Activated CD8-positive, alpha-beta memory T cell treated with anti-CD3 and anti-CD28 coated beads for 1 hour (primary cell): ENCODE data around the gene TWF2.

Experiments used
- DNase-seq, 2 donors: peaks; one replicate each; pipeline ENCODE4 v3.0.0-alpha.2; 2020; ENCODE audit warnings: low read depth in 1 of 2; ENCODE audit errors: extremely low read depth in 1 of 2

Gene TWF2

DNA sequence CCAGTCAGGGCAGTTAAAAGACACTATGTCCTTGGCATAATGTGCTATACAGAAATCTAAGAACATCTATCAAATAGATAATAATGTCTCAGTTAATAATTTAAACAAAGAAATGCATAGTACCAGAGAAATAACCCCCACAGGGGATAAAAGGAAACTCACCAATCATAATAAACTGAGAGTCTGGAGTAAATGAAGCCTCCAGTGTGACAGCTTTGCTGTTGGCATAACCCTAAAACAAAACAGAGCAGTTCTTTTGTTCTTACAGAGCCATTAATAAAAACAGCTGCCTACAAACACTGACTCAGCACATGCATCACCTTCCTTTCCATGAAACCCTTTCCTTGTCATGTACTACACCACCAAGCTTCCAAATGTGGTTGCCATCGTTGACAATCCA is 20.1 kb upstream of the TWF2 start:
- DNase-seq = no peak

DNA sequence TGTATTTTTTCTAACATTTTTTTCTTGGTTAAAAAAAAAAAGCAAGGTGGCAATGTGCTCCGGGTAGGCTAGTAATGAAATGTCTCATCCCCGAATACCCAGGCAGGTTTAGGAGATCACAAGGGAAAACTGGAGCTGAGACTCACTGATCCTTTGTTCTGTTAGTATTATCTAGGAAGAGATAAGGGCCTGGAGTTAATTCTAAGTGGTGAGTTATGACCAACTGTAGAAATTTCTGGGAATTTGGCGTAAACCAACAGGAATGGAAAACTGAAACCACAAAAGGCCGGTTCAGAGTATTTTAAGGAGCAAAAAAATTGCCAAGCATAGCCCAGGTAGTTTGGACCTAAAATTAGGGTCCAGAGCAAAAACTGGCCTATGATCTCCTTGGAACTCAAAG is 19.0 kb upstream of the TWF2 start:
- no peak for DNase-seq

DNA sequence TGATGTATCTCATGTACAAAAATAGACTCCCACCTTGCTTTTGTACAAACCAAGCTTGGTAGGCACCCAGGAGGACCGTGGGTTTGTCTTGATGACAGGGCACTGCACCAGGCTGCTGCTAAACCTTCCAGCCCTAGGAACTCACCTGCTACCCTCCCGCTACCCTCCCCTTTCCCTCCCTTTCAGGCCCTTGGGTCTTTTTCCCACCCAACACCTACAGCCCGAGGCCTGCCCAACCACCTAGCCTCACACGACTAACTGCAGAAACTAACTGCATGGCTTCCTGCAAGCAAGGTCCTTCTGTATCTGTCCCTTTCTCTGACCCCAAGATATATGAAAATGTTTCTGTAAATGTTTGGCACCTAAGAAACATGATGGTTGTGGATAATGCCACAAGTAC is 17.7 kb upstream of the TWF2 start:
- no peak for DNase-seq

DNA sequence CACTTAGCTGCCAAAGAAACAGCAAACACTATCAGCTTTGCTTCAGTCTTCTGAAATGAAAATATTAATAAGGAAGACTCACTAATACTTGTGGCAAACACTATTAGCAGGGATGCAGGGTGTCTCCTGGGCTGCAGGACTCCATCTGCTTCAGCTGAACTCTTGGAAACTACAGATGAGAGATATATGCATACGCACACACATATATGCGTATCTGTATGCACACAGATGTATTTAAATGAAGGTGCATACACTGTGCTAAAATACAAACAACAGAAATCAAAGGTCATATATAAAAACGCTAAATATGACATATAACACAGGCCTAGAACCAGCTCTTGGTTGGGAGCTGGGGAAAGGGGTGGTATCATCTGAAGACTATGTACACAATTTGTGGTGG is 17.2 kb upstream of the TWF2 start:
- DNase-seq = no peak

DNA sequence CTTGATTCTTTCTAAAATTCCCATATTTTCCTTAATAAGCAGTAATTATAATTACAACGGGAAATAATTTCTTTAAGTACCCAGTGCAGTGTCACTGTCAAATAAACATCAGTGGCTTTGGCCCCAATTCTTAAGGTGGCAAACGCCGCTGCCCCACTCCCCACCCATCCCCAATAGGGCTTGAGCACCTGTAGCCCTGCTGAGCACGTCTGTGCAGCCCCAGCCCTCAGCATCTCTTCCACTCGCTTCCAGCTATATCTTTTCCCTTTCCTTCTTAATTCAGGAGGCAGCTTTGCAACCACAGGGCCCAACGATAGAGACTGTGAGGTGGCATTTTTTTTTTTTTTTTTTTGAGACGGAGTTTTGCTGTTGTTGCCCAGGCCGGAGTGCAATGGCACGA is 15.7 kb upstream of the TWF2 start:
- DNase-seq = no peak

DNA sequence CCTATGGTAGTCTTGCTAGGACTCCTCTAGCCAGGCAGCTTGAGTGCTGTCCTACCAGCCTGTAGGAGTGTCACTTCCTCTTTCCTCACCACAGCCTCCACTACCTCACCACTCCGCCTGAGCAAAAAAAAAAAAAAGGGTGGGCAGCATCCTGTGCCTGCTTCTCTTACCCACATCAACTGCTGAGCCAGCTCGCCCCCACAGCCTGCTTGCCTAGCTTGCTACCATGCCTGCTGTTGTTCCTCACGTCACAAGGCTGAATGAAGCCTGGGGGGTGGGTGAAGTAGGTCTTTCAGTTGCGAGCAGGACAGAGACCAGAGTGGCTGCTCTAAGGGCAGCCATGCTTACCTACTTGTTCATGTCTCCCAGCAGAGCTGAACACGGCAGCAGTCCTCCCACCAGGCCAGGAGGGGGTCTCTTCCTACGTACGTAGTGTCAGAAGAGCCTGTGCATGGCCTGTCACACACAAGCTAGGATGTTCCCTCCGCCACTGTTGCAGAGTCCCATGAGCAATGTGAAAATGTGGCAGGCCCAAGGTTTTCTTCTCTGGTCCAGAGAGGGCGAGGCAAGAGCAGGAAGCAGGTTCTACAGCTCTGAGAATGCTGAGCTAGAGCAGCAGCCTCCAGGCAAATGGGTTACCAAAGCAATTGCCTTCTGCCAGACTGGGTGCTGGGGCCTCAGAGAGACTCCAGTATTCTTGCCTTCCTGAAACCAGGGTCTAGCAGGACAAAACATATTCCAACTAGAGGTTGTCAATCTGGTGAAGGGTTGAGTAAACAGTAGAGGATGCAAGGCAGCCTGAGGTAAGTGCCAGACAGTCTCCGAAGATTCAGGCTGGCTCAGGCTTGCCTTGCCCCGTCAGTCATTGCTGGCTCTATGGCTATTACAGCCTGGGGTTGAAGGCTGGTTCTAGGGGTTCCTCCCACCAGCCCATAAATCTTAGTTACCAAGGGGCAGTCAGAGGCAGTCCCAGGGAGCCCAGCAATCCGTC is 14.7 kb upstream of the TWF2 start:
- peak; percentile 67 to 76 for DNase-seq

DNA sequence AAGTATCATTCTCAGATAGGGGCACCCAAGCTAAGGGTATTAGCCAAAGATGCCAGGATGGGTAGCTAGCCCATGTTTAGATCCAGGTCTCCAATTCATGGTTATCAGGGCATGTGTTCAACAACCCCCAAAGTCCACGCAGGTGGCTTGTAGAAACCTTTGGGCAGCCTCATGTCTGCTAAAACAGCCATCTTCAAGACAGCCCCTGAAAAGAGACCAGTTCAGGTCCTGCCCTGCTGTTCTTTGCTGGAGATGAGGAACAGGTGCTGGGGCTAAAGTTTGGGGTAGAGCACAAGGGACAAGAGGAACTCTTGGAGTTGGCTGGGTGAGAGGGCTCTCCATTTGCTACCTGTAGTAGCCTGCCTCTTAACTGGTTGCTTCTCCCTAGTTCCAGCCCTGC is 11.2 kb upstream of the TWF2 start:
- DNase-seq = no peak

DNA sequence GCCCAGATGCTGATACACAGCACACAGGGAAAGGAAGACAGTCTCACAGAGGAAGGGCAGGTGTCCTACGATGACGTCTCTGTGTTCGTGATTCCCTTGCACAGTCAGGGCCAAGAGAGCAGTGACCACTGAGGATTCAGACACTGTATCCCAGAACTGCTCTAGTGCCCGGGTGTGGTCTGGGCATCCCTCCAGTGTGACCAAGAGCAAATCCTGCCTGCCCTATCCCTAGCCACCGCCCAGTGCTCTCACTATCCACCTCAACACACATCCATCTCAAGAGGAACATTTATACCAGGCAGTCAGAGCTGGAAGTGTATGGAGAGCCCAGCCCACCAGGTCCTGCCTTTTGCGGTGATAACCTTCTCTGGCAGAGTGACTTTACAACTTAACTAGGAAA is 10.7 kb upstream of the TWF2 start:
- DNase-seq = no peak

DNA sequence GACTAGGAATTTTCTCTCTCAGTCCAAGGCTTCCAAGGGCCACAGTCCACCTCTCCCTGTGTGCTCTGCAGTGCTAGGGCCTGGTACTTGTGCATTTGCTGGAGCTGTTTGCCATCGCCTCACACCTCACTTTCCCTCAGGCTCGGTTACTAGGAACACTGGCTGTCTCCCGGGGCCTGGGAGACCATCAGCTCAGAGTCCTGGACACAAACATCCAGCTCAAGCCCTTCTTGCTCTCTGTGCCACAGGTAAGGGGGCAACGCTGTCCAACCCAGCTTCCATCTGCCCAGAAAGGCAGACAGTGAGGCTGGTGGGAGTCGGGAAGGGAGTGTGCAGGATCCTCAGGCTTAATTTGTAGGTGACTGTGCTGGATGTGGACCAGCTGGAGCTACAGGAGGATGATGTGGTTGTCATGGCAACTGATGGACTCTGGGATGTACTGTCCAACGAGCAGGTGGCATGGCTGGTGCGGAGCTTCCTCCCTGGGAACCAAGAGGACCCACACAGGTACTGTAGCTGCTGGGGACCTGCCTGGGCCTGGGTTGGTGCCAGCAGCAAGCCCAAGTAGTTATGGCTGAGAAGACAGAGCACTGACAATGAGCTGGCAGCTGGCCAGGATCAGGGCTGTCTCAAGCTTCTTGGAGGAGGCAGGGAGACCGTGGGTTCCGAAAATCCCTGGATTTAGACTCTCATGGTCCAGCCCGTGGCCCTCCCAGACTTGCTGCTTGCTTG is 10.0 kb upstream of the TWF2 start:
- DNase-seq = no peak

DNA sequence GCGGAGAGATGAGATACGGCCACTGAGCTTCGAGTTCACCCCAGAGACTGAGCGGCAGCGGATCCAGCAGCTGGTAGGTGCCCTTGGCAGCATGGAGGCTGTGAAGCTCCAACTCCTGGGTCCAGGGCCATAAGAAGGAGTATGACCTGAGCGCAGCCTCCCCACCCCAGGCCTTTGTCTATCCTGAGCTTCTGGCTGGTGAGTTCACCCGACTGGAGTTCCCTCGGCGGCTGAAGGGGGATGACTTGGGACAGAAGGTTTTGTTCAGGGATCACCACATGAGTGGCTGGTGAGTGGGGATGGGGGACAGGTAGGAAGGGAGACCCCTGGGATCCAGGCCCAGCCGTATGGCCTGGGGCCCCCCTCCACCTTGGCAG is 9.2 kb upstream of the TWF2 start:
- no peak for DNase-seq

DNA sequence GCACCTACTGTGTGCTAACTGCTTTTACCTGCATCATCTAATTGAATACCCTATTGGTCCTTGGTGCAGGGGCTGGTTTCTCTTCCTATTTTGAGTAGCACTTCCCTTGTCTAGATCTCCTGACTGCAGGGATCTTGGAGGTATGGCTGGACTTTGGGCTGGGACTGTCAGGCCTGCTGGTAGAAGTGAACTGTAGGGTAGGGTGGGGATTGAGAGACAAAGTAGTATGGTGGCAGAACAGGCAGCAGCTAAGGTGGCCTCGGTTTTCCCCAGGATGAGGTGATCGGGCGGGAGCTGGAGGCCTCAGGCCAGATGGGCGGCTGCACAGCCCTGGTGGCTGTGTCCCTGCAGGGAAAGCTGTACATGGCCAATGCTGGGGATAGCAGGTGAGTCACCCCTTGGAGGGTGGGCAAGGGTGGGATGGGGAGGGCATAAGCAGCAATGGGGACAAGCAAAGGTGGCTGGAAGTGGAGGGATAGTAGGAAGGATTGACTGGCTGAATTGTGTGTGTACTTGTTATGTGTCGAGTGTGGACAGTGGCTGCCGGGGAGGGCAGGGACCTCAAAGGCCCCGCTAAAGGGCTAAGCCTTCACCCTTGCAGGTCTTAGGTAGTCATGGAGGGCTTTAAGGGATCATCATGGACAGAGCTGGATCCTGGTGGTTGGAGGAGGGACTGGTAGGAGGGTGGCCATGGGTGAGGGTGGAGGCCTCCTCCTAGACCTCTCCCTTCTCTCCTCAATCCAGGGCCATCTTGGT is 8.6 kb upstream of the TWF2 start:
- DNase-seq = no peak

DNA sequence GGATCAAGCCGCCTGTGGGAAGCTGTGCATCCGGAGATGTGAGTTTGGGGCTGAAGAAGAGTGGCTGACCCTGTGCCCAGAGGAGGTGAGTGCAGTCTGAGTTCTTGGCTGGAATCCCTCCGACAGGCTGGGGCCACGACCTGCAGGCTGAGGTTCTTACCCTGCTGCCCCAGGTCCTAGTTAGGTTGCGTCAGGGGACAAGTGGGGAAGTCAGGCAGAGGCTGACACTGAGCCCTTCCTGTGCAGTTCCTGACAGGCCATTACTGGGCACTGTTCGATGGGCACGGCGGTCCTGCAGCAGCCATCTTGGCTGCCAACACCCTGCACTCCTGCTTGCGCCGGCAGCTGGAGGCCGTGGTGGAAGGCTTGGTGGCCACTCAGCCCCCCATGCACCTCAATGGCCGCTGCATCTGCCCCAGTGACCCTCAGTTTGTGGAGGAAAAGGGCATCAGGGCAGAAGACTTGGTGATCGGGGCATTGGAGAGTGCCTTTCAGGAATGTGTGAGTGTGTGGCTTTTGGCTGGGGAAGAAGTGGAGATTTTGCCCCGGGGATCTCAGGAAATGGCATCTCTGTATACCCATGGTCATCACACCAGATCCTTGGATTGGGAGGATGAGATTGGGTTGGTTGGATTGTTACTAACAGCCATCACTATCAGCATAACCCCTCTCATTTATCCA is 7.9 kb upstream of the TWF2 start:
- DNase-seq = no peak

DNA sequence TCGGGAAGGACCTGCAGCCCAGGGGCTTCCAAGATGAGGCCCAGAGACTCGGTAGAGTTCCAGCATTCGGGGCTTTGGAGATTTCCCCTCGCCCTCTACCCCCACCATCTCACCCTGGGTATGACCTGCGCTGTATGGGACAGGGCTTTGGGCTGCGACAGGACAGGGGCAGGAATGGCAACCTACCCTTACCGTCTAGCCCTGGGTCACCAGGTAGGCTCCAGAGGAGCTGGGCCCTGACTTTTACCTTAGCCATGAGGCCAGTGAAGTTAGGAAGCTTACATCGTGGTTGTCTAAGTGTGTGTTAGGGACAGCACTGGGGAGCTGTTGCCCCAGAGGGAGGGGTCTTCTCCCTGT is 7.3 kb upstream of the TWF2 start:
- no peak for DNase-seq

DNA sequence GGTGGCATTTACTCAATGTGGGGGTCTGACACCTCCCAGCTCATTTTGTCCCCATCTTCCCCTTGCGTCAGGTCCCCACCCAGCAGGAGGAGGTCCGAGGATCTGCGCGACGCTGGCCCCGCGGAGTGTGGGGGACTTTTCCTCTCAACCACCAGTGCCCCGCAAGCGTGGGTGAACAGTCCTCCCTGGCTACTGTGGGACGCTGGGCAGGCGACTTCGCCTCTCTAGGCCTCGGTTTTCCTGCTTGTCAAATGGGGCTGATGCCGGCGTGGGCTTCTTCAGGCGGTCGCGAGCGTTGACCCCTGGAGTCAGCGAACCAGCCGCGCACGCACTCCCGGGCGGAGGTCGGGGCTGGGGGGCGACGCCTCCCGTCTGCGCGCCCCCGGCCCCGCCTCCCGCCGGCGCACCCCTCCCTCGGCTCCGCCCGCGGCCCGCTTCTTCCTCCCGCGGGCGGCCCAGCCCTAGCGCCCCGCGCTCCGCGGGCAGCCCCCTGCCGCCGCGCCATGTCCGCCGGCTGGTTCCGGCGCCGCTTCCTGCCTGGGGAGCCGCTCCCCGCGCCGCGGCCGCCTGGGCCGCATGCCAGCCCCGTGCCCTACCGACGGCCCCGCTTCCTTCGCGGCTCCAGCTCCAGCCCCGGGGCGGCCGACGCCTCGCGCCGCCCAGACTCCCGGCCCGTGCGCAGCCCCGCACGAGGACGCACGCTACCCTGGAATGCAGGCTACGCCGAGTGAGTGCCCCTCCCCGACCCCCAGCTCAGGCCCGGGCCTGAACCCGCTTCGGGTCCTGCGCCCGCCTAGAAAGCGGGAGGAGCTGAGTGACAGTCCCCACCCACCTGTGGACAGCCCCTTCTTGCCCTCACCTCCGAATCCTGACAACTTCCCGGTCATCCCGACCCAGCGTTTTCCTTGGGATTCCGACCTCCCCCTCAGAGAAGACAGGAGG is 6.6 kb upstream of the TWF2 start, which contains the start of gene PPM1M:
Gene PPM1M, plus strand, starts transcription at position 438 of the 942 bp plus-strand sequence. Its CDS starts 66 bp downstream, at position 504.
- peak in 1 of 2 donors; percentile 49 for DNase-seq

DNA sequence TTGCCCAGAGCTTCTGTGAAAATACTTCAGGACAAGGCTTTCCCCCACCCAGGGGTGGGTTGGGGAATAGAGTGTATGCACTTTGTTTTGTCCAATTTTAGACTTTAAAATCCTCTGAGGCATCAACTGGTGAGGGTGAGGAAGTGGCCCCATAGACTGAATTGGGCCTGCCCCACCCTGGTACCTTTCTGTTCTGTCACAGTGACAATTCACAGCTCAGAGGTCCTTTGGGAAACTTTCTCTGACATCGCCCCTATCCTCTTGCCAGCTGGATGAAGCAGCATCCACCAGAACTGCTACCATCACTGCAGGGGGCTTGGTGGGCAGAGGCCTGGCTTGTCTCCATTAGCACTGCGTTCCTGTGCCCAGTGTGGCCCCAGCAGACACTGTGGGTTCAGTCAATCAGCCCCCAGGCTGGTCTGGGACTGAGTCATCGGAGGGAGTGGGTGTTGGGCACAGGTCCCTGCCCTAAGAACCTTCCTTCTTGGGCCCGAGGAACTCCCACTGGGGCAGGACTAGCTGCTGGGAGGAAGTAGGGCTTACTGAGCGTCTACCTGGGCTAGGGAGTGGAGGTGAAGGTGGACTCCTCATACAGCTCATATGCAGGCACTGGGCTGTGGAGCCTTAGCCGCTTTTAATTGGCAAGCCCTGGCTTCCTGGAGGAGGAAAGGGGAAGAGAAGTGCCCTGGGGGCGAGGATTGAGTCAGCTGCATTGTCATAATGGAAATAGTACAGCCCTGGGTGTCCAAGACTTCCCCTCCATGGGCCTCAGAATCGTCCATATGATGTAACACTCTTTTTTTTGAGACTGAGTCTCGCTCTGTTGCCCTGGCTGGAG is 5.1 kb upstream of the TWF2 start:
- no peak for DNase-seq

DNA sequence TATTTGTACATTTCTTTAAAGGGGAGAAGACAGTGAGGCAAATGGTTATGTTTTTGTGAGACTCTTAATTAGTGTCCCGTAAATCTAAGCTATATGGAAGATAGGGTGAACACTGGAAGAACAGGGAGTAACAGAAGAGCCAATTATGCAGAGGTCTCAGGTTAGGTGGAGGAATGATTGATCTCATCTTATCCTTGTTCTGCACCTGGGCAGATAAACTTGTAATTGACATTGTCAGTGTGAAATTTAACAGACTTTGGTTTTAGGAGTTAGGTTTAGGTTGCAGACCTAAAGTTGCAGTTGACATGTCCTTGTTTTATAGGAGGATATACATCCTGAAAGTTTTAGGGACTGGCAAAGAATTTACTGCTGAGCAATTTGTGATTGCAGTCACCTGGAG is 3.1 kb upstream of the TWF2 start:
- no peak for DNase-seq

DNA sequence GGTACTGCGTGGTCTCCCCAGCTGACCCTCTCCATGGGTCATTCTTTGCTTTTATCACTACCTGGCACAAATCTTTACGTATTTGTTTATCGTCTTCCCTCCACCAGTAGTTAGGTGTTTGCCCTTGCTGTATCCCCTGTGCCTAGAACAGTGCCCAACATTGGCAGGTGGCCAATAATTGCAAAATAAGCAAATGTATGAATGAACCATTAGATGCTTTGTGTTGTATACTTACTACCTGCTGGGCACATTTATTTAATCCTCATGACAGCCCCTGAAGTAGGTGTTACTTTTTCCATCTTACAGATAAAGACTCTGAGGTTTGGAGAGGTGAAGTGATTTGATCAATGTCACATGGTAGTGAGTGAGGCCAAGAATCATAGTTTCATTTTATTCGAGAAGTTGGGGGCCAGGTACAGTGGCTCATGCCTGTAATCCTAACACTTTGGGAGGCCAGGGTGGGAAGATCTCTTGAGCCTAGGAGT is 2.0 kb upstream of the TWF2 start:
- DNase-seq = no peak

DNA sequence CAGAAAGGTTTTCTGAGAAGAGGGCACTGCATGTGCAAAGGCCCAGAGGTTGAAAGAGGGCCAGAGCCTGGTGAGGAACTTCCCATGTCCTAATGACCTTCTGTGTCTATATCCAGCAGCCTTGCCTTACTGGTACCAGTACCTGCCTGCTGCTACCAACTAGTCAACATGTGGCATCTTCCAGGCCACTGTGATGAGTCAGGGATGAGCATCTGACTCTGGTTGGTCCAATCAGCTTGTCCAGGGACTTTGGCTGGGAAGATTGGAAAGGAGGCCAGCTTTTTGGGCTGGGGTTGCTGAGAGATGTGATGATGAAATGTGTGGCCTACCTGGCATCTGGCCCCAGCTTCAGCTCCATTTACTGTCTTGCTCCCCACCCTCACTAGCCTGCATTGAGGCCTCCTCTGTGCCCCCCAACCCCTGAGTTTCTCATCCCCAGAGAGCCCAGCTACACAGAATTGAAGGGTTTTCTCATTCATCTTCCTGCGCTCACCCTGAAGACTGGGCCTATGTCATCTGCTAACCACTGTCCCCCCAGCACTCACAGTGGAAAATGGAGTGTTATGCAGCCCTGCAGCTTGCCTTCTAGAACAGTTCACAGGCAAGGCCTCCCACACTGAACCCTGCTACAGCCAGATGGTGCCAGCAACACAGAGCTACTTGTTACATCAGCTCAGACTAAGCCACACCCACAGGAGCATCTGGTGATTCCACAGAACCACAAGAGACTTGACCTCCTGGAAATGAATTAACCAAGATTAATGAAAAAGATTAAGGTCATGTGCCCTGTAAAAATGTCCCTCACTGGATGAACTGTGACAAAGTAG is 1.3 kb upstream of the TWF2 start:
- no peak for DNase-seq
